Islet of Langerhans (tissue), 1 donor: ENCODE results near the gene HPCAL1.

Experiments used
- FAIRE-seq: peaks from one replicate; lab custom pipeline; 2011; peaks lifted over from hg19 to GRCh38; lab: Jason Lieb, UNC

The HPCAL1 gene

DNA sequence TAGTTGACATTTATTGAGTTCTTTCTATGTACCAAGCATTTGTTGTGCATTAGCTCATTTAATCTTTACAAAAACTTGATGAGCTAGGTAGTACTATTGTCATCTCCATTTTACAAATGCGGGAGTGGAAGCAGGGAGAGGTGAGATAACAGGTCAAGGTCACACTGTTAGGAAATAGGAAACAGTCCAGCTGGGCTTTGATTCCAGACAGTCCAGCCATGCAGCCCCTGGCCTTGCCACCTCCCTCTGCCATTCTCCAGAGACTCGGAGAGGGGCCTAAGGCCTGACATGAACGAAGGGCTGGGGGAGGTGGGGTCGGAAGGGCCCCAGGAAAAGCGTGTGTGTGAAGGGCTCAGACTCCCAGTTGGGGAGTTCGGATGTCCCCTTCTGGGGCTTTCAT, 89.8 kb downstream of the HPCAL1 start:
- FAIRE-seq: no peak

DNA sequence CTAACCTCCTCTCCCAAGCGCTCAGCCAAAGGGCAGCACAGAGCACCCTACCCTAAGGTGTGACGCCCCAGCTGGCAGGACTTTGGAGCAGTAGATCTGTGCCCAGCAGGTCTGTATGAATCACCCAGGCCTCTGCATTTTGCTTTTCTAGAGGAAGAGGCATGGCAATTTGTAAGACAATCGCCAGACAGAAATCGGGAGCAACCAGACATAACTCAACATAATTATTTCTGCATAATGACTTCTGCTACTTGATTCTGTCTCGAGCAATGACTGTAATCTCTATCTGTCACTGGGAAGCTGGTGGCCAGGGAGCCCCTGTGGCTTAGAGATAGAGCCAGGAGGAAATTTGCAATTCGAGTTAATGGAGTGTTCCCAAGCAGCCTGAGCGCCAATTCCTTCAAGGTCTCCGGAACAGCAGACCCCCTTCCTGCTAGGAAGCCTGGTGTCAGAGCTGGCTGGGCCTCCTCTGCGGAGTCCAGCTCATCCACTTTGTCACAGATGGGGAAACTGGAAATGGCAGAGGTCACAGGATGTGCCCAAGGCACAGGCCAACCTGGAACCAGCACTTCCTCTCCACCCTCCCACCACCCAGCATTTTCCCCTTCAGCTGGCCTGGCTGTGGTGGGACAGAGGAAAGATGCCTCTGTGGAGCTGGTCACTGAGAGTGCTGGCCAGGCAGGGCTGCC, 90.4 kb downstream of the HPCAL1 start:
- no peak for FAIRE-seq

DNA sequence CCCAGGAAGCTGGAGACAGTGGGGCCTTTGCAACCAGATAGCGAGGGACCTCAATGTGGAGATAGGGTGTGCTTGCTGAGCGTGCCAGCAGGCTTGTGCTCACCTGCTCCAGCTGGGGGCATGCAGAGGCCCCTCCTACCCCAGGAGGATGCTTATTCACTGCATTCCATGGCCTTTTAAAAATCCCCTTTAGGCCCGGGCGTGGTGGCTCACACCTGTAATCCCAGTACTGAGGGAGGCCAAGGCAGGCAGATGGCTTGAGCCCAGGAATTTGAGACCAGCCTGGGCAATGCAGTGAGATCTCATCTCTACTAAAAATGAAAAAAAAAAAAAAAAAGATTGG, 90.9 kb downstream of the HPCAL1 start:
- FAIRE-seq: no peak

DNA sequence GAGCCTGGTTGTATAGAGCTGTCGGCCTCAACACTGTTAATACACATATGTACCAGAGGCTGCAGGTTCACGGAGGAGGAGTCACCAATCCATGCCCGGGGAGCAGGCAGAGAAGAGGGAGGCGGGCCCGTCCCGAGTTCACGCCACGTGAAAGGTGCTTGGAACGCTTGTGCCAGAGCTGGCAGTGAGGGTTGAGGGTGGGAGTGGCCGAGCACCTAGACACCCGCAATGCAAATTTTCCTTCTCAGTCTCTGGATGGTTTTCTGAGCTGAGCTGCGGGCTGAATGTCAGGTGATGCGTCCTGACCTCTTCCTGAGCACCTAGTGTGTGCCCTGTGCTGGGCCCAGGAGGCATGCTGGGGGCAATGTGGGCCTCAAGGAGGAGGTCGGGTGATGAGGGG, 93.2 kb downstream of the HPCAL1 start:
- FAIRE-seq: no peak

DNA sequence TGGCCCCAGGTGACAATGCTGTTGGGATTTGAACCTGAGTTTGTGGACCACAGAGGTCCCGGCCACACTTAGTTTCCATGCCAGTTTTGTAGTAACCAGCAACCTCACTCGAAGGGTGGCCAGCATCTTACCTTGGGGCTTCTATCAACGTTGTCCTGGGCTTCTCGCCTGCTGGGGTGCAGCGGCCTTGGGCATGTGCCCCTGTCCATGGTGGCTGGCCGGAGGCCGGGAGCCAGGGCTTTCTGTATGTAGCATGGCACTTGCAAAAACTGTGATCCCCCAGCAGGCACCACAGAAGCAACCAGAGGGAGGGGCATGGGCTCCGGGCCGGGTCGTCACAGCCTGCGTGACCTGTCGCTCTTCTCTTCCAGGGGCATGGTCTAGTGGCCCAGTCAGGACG, 93.8 kb downstream of the HPCAL1 start:
- no peak for FAIRE-seq

DNA sequence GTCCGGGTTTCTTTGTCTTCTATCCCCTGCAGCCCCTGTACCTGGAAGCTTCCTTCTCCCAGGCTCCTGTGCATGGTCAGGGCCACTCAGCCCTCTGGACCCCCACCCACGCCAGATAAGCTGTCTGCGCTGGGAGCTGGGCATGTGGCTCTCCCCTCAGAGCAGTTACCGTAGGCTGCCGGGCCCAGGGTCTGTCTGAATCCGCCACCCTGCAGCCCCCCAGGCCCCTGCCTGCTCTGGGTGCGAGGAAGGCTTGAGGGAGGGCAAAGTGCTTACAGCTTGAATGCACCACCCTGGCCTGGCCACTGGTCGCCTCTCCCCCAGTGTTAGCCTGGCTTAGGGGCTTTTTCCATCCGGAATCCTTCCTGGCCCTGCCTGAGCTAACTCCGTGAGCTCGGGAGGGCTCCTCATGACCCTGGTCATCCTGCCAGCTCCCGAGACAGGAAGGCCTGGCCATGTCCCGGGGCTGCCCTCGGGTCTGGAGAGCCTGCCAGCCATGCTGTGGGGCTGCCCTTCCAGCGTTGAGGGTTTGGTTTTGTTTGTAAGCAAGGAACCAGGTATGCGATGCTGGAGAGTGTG, 94.7 kb downstream of the HPCAL1 start:
- no peak for FAIRE-seq

DNA sequence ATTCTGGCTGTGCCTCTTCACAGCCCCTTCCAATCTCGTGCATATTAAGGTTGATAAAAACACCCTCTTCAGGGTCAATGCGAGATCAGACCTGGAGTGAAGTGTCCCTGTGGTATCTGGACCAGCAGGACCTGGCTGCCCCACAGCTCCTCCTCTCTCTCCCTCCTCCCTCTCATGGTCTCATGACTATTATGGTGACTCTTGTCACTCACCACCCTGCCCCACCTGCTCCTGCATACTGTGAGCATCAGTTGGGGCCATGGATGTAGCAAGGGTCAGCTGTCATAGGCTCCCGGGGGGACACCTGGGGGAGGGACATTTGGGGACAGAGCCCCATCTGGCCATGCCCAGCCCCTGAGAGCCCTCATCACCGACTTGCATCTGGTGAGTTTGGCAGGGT, 95.2 kb downstream of the HPCAL1 start:
- no peak for FAIRE-seq

DNA sequence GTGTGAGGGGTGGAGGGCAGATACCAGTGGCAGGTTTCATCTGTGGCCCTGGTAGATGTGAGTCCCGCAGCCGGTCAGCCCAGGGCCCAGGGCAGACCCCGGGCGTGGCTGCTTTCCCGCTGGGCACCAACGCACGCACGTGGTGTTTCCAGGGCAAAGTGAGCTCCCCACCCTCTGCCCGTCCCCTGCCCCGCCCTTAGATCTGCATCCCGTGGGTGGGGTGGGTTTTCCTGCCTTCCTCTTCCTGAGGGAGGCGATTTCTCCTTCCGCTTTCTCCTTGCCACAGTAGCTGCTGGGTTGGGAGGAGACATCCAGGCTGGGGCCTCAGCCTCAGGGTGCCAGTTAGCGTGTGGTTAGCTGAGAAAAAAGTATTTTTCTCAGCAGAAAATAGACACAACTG, 95.8 kb downstream of the HPCAL1 start:
- FAIRE-seq: no peak

DNA sequence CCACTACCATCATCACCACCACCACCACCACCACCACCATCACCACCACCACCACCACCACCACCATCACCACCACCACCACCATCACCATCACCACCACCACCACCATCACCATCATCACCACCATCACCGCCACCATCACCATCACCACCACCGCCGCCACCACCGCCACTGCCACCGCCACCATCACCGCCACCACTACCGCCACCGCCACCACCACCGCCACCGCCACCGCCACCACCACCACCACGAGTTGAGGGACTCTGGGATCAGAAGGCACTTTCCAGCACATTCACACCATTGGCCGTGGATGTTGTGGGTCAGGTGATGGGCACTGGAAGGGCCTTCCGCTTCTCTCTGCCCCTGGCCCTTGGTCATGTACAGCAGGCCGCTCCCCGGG, 96.7 kb downstream of the HPCAL1 start:
- FAIRE-seq: no peak

DNA sequence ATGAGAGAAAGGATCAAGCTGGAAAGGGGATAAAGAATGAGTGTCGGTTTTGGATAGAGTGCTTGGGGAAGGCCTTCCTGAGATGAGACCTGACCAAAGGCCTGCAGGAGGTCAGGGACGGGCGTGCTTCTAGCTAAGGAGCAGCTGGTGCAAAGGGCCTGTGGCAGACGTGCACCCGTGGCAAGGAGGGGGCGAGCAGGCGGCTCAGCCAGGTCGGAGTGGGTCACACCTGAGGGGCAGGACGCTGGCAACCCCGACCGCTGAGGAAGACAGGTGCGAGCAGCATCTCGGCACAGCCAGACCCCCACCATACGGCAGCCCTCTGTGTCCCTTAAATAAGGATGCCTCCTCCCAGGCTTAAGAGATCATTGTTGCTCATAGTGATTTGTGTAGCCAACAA, 97.3 kb downstream of the HPCAL1 start:
- no peak for FAIRE-seq

DNA sequence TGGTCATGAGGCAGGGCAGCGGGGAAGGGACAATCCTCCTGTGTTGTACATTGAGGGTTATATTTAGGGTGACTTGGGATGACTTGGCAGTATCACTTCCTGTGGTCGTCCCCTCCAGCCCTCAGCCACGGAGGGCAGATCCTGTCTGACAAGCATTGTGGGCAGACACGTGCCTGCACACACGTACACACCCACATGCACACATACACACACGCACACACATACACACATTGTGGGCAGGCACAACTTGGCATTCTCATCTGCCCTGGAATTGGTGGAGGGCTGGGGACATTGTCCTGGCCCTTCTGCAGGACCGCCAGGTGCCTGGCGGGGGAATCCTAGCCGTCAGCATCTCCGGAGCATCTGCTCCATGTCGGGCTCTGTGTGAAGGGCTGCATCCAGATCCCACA, 97.9 kb downstream of the HPCAL1 start:
- FAIRE-seq: no peak

DNA sequence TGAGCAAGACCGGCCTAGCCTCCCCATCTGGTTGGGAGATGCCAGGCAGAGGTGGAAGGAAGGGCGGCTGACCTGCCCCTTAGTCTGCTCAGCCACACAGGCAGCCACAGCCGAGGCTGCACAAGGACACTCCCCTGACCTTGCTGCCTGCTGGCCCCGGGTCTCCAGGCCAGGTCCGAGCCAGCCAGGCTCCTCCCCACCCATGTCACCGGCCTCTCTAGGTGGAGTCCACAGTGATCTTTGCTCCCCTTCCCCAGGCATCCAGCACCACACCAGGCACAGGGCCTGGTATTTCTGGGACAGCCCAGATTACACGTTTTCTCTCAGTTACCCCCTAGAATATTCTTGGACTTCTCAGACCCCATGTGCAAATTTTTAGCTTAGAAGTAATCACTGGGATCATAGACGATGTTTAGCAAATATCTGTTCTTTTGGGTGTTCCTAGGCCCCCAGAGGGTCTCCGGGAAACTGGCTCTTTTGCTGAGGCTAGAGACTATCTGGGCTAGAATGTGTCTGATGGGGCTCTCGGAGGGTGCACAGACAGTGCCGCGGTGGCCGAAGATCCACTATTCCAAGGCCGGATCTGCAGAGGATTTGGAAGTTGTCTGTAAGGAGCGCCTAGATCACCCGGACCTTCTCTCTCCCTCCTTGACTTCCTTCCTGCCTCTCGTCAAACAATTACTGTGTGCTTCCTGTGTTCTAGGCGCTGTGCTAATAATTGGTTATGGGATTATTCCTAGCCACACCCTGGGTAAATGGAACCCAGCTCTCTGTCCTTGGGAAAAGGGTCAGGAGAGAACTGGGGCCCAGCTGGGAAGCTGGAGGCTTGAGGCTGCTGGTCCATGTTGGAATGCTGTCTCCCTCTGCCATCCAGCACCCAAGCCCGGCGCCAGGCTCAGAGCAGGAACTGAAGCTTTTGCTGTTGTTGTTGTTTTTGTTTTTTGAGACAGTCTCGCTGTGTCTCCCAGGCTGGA, 98.6 kb downstream of the HPCAL1 start:
- FAIRE-seq: no peak

DNA sequence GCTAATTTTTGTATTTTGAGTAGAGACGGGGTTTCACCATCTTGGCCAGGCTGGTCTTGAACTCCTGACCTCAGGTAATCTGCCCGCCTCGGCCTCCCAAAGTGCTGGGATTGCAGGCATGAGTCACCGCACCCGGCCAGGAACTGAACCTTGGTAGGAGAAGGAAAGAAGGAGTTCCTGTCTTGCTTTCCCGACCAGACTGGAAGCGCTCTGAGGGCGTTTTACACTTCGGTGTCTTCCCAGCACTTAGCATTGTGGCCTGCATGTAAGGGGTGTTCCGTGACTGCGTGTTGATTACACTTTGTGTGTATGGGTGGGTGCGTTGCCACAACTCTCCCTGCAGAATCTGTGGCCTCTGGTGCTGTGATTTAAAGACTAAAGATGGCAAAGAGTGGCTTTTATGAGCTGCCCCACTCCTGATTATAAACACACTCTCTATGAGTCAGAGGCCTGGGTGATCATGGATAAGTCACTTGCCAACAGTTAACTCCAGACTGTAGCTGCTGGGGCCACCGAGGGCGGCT, 99.4 kb downstream of the HPCAL1 start:
- no peak for FAIRE-seq

DNA sequence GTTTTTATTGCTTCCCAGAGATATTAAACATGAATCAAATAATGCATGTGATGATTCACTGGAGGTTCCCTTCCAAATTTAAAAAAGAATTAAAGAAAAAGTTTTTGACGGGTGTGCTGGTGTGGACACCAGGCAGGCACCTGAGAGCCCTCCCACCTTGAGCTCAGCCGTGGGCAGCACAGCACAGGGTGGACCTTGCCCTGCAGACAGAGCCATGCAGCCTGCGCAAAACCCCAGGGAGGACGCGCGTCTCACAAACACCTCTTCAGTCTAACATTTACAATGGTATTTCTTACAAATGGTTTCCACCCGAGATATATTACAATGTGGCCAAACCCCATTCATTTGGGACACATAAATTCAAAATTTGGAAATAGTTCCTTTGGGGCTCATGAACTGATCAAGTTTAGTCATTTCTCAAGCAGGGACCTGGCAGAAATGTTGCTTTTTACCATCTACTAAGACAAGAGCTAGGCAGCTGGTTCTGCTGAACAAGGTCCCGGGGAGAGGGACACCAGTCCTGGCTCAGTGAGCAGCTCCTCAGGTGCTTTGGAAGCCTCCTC, 100.0 kb downstream of the HPCAL1 start:
- no peak for FAIRE-seq

DNA sequence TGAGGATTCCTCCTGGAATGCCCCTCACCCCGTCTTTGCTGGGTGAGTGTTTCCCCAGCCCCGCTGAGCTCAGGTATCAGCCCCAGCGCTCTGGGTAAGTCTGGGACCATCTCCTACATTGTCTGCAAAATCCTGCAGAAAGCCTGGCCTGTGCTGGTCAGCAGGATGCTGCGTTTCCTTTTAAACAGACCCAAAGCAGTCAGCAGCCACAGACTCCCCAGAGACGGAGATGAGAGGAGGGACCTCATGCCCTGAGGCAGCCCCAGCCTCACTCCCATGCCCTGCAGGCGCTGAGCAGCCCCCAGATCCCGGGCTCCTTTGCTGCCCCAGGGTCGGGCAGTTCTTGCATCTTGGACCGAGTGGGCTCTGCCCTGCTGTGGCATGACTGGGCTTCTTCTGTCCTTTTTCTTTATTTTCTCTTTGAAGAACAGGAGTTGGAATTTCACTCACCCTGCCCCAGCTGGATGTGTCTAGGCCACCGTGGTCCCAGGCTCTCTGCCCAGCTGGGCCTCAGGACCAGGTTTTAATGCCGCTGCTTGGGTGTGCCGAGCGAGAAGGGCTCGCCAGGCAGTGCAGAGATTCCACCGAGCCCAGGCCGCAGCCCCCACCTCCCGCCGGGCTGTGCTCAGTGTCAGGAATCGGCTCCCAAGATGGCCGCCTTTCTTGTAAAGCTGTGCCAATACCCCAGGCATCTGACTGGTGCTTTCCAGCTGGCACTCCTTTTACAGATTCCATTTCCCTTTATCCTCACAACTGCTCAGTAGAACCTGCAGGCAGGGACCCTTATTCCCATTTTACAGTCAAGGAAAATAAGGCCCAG, 101.8 kb downstream of the HPCAL1 start:
- FAIRE-seq: no peak

DNA sequence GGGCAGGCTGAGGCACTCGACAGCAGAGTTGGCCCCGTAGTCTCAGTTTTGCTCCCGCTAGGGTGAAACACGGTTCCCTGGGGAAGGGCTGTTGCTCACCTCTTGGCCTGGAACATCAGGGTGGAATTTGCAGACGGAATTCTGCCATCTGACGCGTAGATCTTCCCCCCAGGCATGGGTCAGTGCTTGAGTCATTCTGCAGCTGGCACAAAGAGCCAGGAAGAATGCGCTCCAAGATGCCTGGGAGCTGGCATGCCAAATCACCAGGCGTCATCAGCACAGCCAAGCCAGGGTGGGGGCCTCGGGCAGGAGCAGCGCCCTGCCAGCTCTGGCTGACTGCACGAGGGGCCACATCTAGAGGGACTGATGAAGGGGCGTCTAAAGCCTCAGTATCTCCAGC, 102.7 kb downstream of the HPCAL1 start:
- no peak for FAIRE-seq

DNA sequence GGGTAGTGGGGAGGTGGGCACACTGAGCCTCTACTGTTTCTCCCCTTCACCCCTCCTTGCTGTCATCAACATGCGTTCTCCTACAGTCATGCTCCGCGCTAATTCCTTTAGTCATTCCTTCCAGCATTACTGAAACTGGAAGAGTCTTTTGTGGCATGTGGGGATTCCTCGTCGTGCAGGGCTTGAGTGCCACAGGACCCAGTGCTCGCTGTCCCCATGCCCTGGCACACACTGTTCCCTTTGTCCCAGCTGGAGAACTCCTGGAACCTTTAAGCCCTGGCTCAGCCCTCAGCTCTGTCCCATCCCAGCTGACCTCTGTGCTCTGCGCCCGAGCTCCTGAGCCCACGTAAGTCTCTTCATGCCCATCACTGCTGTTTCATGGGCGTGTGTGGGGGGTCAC, 103.3 kb downstream of the HPCAL1 start:
- FAIRE-seq: no peak

DNA sequence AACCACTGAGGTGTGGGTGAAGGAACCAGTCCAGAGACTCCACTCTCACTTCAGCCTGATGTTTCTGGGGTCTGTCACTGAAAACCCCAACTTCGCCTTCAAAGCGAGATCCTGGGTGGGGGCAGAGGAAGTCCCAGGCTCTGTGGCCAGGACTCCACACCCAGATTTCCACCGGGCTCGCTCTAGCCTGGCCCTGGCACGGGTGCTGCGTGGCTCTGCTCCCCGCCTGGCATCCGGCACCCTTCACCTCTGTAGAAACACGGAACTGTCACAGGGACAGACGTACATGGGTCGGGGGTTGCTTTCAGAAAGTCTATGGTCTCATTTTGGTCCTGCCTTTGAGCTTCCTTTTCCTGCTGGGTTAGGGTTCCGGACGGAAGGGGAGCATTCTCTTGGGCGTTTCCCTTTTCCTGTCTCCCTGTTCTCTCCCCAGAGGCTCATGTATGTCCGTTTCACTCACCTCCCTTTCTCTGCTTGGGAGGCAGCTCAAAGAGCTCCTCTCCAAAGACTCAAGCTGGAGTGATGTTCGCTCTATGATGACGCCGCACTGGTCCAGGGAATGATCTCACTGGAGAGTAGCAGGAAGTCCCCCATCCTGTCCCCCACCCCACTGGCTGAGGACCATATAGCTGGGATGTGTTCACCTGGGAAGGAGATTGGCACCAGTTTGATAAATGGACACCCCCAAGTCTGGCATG, 103.9 kb downstream of the HPCAL1 start:
- FAIRE-seq: no peak

DNA sequence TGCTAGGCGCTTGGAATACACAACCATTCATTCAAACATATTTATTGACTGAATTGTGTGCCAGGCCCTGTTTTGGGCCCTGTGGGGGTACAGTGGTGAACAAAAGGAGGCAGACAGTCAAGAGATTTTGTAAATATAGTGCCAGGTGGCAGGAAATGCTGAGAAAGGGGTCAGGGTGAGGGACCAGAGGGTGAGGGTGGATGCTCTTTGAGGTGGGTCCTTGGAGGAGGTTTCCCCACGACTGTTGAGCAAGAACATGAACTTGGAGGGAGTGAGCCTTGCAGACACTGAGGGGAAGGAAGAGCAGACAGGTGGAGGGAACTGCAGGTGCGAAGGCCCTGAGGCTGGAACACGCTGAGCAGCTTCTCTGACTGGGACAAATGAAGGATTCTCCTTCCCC, 104.7 kb downstream of the HPCAL1 start:
- no peak for FAIRE-seq

DNA sequence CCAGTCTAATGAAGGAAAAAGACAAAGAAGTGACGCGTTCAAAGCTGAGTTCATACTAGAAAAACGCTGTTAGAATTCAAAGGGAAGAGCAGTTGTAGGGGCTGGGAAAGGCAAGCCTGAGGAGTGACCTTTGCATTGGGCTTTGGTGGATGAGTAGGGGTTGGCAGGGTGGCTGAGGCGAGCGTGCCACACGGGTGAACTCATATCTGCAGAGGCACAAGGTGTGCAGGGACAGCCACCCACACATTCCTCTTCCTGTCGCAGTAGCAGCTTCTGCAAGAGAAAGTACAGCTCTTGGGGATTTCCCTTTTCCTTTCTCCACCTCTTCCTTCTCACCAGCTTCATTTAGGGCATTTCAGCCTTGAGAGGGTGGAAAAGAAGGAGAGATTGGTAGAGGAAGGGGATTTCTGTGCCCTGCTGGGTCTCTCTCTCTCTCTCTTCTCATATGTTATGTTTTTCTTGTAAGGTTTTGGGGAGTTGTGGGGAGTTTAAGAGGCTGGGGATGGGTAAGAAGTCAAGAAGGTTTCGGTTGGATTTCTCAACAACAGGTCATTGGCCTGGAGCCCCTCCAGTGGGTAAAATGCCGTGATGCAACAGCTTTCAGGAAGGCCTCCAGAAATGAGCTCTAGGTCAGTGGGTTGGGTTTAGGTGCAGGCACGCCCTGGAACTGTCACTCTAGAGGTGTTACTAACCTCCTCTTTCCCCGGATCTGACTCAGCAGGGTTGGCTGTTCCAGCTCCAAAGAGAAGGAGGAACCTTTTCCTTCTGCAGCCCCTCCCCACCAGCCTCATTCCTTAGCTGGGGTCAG, 105.3 kb downstream of the HPCAL1 start:
- no peak for FAIRE-seq
